ENCODE results near the gene MIB2.
"Not testable (repeated sequence)": the region's sequence is repeated elsewhere in the genome, so short reads cannot be mapped to it uniquely, and the experiment has no call there.

MIB2 gene

GRCh38 chr1:1583347-1584010, 31.8 kb upstream of the MIB2 start:
- Histone ChIP-seq H3K27ac (ENCODE audit: low read depth, low read length) (no peak overlapping the region), H3K4me1 (ENCODE audit: control insufficient read depth, insufficient read depth, low read length) (no peaks in the 10 kb centered on the region), H3K27me3 (ENCODE audit: control insufficient read depth, insufficient read depth, low read length) (no peaks in the 10 kb centered on the region), H3K4me3 (ENCODE audit: low read depth, low read length) (no peak overlapping the region), H3K36me3 (ENCODE audit: control insufficient read depth, insufficient read depth, low read length) (no peaks in the 10 kb centered on the region), H3K9ac (ENCODE audit: low read depth, low read length) (no peak overlapping the region), H3K9me3 (ENCODE audit: control insufficient read depth, insufficient read depth, low read length) (no peaks in the 10 kb centered on the region)

GRCh38 chr1:1591452-1591851, 23.8 kb upstream of the MIB2 start:
- H3K9me3 ChIP-seq (ENCODE audit: control insufficient read depth, insufficient read depth, low read length) = no peaks in the 10 kb centered on the region
- no peak overlapping the region for H3K27ac ChIP-seq (ENCODE audit: low read depth, low read length)
- H3K4me3 ChIP-seq (ENCODE audit: low read depth, low read length) = no peak overlapping the region
- H3K4me1 ChIP-seq (ENCODE audit: control insufficient read depth, insufficient read depth, low read length) = no peaks in the 10 kb centered on the region
- H3K9ac ChIP-seq (ENCODE audit: low read depth, low read length) = no peak overlapping the region
- no peaks in the 10 kb centered on the region for H3K36me3 ChIP-seq (ENCODE audit: control insufficient read depth, insufficient read depth, low read length)
- peaks cover 8% of the 10 kb centered on the region; the same call in 1 of the 2 replicates for H3K27me3 ChIP-seq (ENCODE audit: control insufficient read depth, insufficient read depth, low read length)

DNA sequence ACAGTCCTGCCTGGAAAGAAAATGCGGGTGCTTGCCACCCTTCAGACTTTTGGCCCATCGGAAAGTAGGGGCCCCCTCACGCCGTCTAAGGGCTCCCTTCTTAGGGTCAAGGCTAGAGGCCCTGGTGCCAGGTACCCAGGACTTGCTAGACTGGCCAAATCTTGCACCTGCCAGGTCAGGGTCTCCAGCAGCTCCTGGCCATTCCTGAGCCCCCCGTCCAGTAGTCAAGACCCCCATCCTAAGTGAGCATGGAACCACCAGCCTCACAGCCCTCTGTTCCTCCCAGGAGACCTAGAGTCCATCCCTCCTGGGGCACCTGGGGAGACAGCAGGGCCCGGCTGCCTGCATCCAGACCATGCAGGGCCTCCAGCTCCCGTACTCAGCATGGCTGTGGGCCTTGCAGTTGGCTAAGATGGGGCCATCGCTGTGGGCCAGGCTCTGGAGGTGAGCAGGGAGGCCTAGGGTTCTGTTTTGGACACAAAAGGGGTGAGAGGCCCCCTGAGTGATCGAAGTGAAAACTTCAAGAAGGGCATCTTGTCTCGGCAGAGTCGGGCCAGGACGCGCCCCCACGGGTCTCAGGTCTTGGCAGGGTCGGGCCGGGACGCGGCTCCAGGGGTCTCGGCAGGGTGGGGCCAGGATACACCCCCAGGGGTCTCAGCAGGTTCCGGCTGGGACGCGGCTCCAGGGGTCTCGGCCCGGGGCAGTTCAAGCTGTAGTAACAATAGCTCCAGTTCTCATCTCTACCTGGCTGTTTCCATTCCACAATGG, 21.3 kb upstream of the MIB2 start:
- H3K4me1 ChIP-seq (ENCODE audit: control insufficient read depth, insufficient read depth, low read length) = peaks cover 5% of the 10 kb centered on the region; the same call in 1 of the 2 replicates
- H3K27ac ChIP-seq (ENCODE audit: low read depth, low read length) = no peak overlapping the region
- no peak overlapping the region for H3K9ac ChIP-seq (ENCODE audit: low read depth, low read length)
- H3K36me3 ChIP-seq (ENCODE audit: control insufficient read depth, insufficient read depth, low read length) = no peaks in the 10 kb centered on the region
- H3K27me3 ChIP-seq (ENCODE audit: control insufficient read depth, insufficient read depth, low read length) = peaks cover 20% of the 10 kb centered on the region
- H3K4me3 ChIP-seq (ENCODE audit: low read depth, low read length) = no peak overlapping the region
- H3K9me3 ChIP-seq (ENCODE audit: control insufficient read depth, insufficient read depth, low read length) = no peaks in the 10 kb centered on the region

DNA sequence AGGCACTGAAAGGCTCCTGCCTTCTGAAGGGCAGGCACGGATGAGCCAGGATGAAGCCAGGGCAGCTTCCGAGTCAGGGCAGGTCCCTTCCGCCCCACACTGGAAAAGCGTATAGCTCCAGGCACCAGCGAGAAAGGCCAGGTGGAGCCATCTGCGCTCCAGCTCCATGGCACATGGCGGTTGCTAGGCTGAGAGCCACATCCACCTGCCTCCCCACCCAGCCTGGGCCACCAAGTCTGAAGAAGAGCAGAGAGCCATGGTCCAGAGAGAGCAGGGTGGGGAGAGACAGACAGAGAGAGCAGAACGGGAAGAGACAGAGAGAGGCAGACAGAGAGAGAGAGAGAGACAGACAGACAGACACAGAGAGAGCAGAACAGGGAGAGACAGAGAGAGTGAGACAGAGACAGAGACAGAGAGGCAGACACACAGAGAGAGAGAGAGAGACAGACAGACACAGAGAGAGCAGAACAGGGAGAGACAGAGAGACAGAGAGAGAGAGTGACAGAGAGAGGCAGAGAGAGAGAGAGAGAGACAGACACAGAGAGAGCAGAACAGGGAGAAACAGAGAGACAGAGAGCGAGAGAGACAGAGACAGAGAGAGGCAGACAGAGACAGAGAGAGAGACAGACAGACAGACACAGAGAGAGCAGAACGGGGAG, 20.6 kb upstream of the MIB2 start:
- H3K4me1 ChIP-seq (ENCODE audit: control insufficient read depth, insufficient read depth, low read length) = peaks cover 5% of the 10 kb centered on the region; the same call in 1 of the 2 replicates
- no peaks in the 10 kb centered on the region for H3K36me3 ChIP-seq (ENCODE audit: control insufficient read depth, insufficient read depth, low read length)
- H3K27me3 ChIP-seq (ENCODE audit: control insufficient read depth, insufficient read depth, low read length) = peaks cover 26% of the 10 kb centered on the region
- H3K9me3 ChIP-seq (ENCODE audit: control insufficient read depth, insufficient read depth, low read length) = no peaks in the 10 kb centered on the region
- no peak overlapping the region for H3K9ac ChIP-seq (ENCODE audit: low read depth, low read length)
- no peak overlapping the region for H3K27ac ChIP-seq (ENCODE audit: low read depth, low read length)
- no peak overlapping the region for H3K4me3 ChIP-seq (ENCODE audit: low read depth, low read length)

DNA sequence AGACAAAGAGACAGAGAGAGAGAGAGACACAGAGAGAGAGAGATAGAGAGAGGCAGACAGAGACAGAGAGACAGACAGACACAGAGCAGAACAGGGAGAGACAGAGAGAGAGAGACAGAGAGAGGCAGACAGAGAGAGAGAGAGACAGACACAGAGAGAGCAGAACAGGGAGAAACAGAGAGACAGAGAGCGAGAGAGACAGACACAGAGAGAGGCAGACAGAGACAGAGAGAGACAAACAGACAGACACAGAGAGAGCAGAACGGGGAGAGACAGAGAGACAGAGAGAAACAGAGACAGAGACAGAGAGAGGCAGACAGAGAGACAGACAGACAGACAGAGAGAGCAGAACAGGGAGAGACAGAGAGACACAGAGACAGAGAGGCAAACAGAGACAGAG, 20.0 kb upstream of the MIB2 start:
- peaks cover 27% of the 10 kb centered on the region for H3K27me3 ChIP-seq (ENCODE audit: control insufficient read depth, insufficient read depth, low read length)
- H3K9me3 ChIP-seq (ENCODE audit: control insufficient read depth, insufficient read depth, low read length); H3K36me3 ChIP-seq (ENCODE audit: control insufficient read depth, insufficient read depth, low read length); H3K4me1 ChIP-seq (ENCODE audit: control insufficient read depth, insufficient read depth, low read length); H3K27ac ChIP-seq (ENCODE audit: low read depth, low read length); H3K4me3 ChIP-seq (ENCODE audit: low read depth, low read length); H3K9ac ChIP-seq (ENCODE audit: low read depth, low read length): not testable (repeated sequence)

- H3K36me3 ChIP-seq (ENCODE audit: control insufficient read depth, insufficient read depth, low read length) = no peaks in the 10 kb centered on the region
- no peak overlapping the region for H3K27ac ChIP-seq (ENCODE audit: low read depth, low read length)
- no peaks in the 10 kb centered on the region for H3K9me3 ChIP-seq (ENCODE audit: control insufficient read depth, insufficient read depth, low read length)
These were observed 18.6 kb upstream of the MIB2 start for GRCh38 chr1:1596493-1597274.

DNA sequence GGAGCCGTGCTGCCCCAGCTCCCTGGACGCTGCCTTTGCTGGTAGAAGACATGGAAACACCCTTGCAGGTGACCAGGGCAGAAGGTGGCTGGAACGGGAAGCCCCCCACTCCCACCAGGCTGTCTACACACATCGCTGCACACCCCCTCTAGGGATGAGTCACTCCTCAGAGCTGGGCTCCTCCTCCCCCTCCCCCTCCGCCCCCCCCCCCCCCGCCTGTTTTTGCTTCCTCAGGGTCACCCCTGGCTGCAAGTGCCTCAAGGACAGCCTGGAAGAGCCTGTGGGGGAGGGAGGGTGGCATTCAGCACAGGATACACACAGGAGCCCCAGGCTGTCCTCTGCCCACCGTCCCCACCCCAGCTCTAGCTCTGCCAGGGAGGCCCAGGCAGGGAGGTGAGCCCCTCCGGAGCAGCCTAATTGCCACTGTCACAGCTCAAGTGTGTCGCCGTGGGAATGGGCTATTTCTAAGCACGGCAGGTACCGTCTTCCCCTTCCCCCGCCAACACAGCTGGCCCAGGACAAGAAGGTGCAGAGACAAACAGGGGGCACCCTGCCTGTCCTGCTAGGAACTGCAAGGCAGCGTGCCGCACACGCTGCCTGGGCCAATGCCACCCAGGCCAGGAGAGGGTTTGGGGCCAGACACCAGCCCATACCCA, 17.9 kb upstream of the MIB2 start:
- Histone ChIP-seq H3K27me3 (ENCODE audit: control insufficient read depth, insufficient read depth, low read length) (peaks cover 47% of the 10 kb centered on the region), H3K9me3 (ENCODE audit: control insufficient read depth, insufficient read depth, low read length) (no peaks in the 10 kb centered on the region), H3K27ac (ENCODE audit: low read depth, low read length) (peak overlapping the region; percentile 28), H3K36me3 (ENCODE audit: control insufficient read depth, insufficient read depth, low read length) (no peaks in the 10 kb centered on the region), H3K9ac (ENCODE audit: low read depth, low read length) (no peak overlapping the region), H3K4me3 (ENCODE audit: low read depth, low read length) (0 out of 2 replicates have a peak overlapping the region, but pooled peaks have one; percentile 34), H3K4me1 (ENCODE audit: control insufficient read depth, insufficient read depth, low read length) (peaks cover 5% of the 10 kb centered on the region; the same call in 1 of the 2 replicates)

More at GRCh38 chr1:1596493-1597274, 18.6 kb upstream of the MIB2 start:
- Histone ChIP-seq H3K4me3 (ENCODE audit: low read depth, low read length) (no peak overlapping the region), H3K9ac (ENCODE audit: low read depth, low read length) (no peak overlapping the region), H3K4me1 (ENCODE audit: control insufficient read depth, insufficient read depth, low read length) (peaks cover 5% of the 10 kb centered on the region; the same call in 1 of the 2 replicates), H3K27me3 (ENCODE audit: control insufficient read depth, insufficient read depth, low read length) (peaks cover 41% of the 10 kb centered on the region)

GRCh38 chr1:1598051-1598719, 17.1 kb upstream of the MIB2 start:
- peaks cover 50% of the 10 kb centered on the region for H3K27me3 ChIP-seq (ENCODE audit: control insufficient read depth, insufficient read depth, low read length)
- no peaks in the 10 kb centered on the region for H3K36me3 ChIP-seq (ENCODE audit: control insufficient read depth, insufficient read depth, low read length)
- H3K4me3 ChIP-seq (ENCODE audit: low read depth, low read length) = no peak overlapping the region
- H3K9ac ChIP-seq (ENCODE audit: low read depth, low read length) = no peak overlapping the region
- peaks cover 5% of the 10 kb centered on the region; the same call in 1 of the 2 replicates for H3K4me1 ChIP-seq (ENCODE audit: control insufficient read depth, insufficient read depth, low read length)
- no peak overlapping the region for H3K27ac ChIP-seq (ENCODE audit: low read depth, low read length)
- H3K9me3 ChIP-seq (ENCODE audit: control insufficient read depth, insufficient read depth, low read length) = no peaks in the 10 kb centered on the region

DNA sequence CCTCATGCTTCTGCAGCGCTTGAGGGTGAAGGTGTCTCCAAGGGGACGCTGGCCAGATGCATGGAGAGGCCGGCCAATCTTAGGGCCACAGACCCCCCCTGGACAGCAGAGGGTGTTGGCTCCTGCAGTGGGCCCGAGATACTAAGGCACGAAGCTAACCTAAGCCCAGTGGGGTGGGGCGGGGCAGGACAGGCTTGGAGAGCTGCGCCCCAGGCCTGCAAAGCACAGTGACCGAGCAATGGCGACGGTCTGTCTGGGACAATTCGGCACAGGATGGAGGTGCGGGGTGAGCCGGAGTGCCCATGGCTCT, 16.6 kb upstream of the MIB2 start:
- no peak overlapping the region for H3K9ac ChIP-seq (ENCODE audit: low read depth, low read length)
- H3K9me3 ChIP-seq (ENCODE audit: control insufficient read depth, insufficient read depth, low read length) = no peaks in the 10 kb centered on the region
- H3K27ac ChIP-seq (ENCODE audit: low read depth, low read length) = no peak overlapping the region
- H3K27me3 ChIP-seq (ENCODE audit: control insufficient read depth, insufficient read depth, low read length) = peaks cover 50% of the 10 kb centered on the region
- no peaks in the 10 kb centered on the region for H3K36me3 ChIP-seq (ENCODE audit: control insufficient read depth, insufficient read depth, low read length)
- H3K4me1 ChIP-seq (ENCODE audit: control insufficient read depth, insufficient read depth, low read length) = peaks cover 5% of the 10 kb centered on the region; the same call in 1 of the 2 replicates
- no peak overlapping the region; the same call in 1 of the 2 replicates for H3K4me3 ChIP-seq (ENCODE audit: low read depth, low read length)
